ENCODE data around the gene MRPL37. TPM values are rescaled to one million over a fixed set of nuclear protein-coding genes. Genes with fewer than 3 reads are reported as not detected.

The MRPL37 gene
- total and polyA plus RNA-seq, 2 donors from 2014 or later, result 47.4 to 114 TPM

DNA sequence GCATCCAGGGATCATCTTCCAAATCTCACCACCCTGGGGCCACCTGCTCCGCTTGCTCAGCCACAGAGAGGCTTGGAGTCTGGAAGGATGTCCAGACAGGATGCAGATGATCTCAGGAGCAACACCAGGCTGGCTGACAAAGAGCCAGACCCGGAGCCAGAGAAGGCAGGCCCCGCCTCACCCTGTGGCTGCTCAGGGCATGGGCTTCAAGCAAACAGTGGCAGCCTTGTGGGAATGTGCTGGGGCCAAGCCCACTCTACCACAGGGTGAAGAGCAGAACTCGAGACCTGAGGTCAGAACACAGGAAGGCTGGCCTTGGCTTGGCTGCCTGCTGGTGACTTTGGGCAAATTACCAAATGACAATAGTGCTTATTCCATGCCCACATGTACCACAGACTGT, 45.5 kb downstream of the MRPL37 start:
- H3K27ac ChIP-seq (ENCODE audit: low read depth in 2 of 2, low read length in 2 of 2), result no peak overlapping the region
- peak in 1 of 5 donors; percentile 61 for DNase-seq
- FAIRE-seq, result no peak

DNA sequence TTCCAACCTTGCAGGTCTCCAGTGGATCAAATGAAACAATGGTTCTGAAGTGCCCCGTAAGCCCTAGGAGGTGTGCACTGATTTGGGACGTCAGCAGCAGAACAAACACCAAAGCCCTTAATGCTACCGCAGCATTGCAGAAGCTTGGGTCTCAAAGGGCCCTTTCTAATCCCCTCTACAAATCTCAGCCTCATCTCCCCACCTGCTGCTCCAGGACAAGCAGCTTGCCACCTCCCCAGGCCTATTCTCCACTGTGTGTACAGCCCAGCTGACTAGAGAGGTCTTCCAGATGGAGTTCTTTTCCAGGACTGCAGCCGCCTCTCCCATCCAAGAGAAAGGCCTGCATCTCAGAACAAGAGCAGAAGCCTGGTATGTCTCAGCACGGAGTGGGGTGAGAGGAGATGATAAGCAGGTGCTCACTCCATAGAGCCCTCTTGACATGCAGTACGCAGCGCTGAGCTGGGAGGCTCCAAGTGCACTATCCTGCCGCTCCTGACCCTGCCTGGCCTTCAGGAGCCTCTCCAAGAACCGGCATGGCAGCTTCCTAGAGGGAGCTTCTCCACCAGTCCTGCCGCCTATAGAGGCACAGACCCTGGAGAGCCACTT, 46.3 kb downstream of the MRPL37 start:
- Histone ChIP-seq H3K9ac (ENCODE audit: low read length in 3 of 3) (no peak overlapping the region), H3K36me3 (ENCODE audit: control insufficient read depth in 2 of 3, insufficient read depth in 3 of 3, low read length in 3 of 3) (peaks cover 0 to 20% (median 12%) of the 10 kb centered on the region in 3 donors)
- intact Hi-C loops (cut with DNase I), result no loop called here

More for the DNA sequence above, 45.5 kb downstream of the MRPL37 start:
- intact Hi-C loops (cut with DNase I), result no loop called here
- Histone ChIP-seq H3K4me1 (ENCODE audit: control insufficient read depth in 2 of 3, insufficient read depth in 2 of 3, low read depth in 1 of 3, low read length in 3 of 3) (no peaks in the 10 kb centered on the region), H3K9ac (ENCODE audit: low read length in 3 of 3) (no peak overlapping the region), H3K4me3 (ENCODE audit: low read length in 3 of 3) (no peak overlapping the region), H3K27me3 (ENCODE audit: control insufficient read depth, insufficient read depth, low read length) (no peaks in the 10 kb centered on the region), H3K9me3 (ENCODE audit: control insufficient read depth in 2 of 3, insufficient read depth in 1 of 3, low read length in 3 of 3) (no peaks in the 10 kb centered on the region), H3K36me3 (ENCODE audit: control insufficient read depth in 2 of 3, insufficient read depth in 3 of 3, low read length in 3 of 3) (peaks cover 0 to 21% (median 12%) of the 10 kb centered on the region in 3 donors)
- TF ChIP-seq, protein P1, sequence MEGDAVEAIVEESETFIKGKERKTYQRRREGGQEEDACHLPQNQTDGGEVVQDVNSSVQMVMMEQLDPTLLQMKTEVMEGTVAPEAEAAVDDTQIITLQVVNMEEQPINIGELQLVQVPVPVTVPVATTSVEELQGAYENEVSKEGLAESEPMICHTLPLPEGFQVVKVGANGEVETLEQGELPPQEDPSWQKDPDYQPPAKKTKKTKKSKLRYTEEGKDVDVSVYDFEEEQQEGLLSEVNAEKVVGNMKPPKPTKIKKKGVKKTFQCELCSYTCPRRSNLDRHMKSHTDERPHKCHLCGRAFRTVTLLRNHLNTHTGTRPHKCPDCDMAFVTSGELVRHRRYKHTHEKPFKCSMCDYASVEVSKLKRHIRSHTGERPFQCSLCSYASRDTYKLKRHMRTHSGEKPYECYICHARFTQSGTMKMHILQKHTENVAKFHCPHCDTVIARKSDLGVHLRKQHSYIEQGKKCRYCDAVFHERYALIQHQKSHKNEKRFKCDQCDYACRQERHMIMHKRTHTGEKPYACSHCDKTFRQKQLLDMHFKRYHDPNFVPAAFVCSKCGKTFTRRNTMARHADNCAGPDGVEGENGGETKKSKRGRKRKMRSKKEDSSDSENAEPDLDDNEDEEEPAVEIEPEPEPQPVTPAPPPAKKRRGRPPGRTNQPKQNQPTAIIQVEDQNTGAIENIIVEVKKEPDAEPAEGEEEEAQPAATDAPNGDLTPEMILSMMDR (IDR thresholded peaks at IDR 0.05; ENCODE audit: borderline replicate concordance, extremely low read depth, insufficient read depth), result no peak

DNA sequence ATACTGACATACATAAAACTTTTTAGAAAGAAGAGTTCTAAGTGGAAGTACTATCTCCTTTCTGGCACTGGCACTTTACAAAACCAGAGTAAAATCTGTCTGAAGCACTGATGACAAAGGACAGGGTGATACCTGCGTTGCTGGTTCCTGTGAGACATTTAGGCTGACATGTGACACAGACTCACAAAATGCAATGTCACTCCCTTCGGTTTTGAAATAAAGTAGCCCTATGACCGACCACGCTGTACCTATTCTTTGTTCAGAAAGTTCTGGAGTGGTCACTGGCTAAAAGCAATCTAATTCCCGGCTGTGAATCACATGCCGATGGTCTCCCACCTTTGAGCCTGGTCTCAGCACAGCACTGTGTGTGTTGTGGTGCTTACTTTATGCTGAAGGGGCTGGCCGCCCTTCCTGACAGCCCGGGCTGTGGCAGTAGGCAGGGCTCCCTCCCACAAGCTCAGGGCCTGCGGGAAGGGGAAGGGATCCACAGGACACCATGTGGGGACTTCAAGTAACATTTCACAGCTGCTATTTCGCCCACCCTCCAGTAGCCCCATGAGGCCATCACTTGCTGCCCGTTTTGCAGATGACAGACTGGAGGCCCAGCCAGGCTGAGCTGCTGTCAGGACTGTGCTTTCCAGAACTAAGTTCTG, 48.0 kb downstream of the MRPL37 start:
- H3K36me3 ChIP-seq (ENCODE audit: control insufficient read depth in 2 of 3, insufficient read depth in 3 of 3, low read length in 3 of 3), result peaks cover 0 to 18% (median 12%) of the 10 kb centered on the region in 3 donors
- intact Hi-C loops (cut with DNase I), result no loop called here

More for the DNA sequence above, 46.3 kb downstream of the MRPL37 start:
- Histone ChIP-seq H3K4me3 (ENCODE audit: low read length in 3 of 3) (no peak overlapping the region), H3K9me3 (ENCODE audit: control insufficient read depth in 2 of 3, insufficient read depth in 1 of 3, low read length in 3 of 3) (no peaks in the 10 kb centered on the region), H3K27me3 (ENCODE audit: control insufficient read depth, insufficient read depth, low read length) (no peaks in the 10 kb centered on the region), H3K27ac (ENCODE audit: low read depth in 2 of 2, low read length in 2 of 2) (no peak overlapping the region), H3K4me1 (ENCODE audit: control insufficient read depth in 2 of 3, insufficient read depth in 2 of 3, low read depth in 1 of 3, low read length in 3 of 3) (no peaks in the 10 kb centered on the region)
- FAIRE-seq (no peak), DNase-seq (no peak)
- TF ChIP-seq, protein P1 (IDR thresholded peaks at IDR 0.05; ENCODE audit: borderline replicate concordance, extremely low read depth, insufficient read depth), result no peak

More for the DNA sequence above, 48.0 kb downstream of the MRPL37 start:
- DNase-seq (no peak), FAIRE-seq (no peak)
- TF ChIP-seq, protein P1 (IDR thresholded peaks at IDR 0.05; ENCODE audit: borderline replicate concordance, extremely low read depth, insufficient read depth), result no peak
- H3K4me3 ChIP-seq (ENCODE audit: low read length in 3 of 3), result no peak overlapping the region
- H3K27ac ChIP-seq (ENCODE audit: low read depth in 2 of 2, low read length in 2 of 2), result no peak overlapping the region
- H3K9ac ChIP-seq (ENCODE audit: low read length in 3 of 3), result no peak overlapping the region
- no peaks in the 10 kb centered on the region for H3K27me3 ChIP-seq (ENCODE audit: control insufficient read depth, insufficient read depth, low read length)
- H3K9me3 ChIP-seq (ENCODE audit: control insufficient read depth in 2 of 3, insufficient read depth in 1 of 3, low read length in 3 of 3), result no peaks in the 10 kb centered on the region
- no peaks in the 10 kb centered on the region for H3K4me1 ChIP-seq (ENCODE audit: control insufficient read depth in 2 of 3, insufficient read depth in 2 of 3, low read depth in 1 of 3, low read length in 3 of 3)

All from kidney (tissue), 14 donors.